Right ventricle myocardium inferior (tissue), 1 donor: ENCODE measurements around the gene LCAT. TPM values are rescaled to one million over a fixed set of nuclear protein-coding genes. Genes with fewer than 3 reads are reported as not detected.
"Not testable (repeated sequence)": the region's sequence is repeated elsewhere in the genome, so short reads cannot be mapped to it uniquely, and the experiment has no call there.

Source experiments
- ATAC-seq: fragments of 200-7000 bp; cut with Tn5 transposase; one replicate; pipeline ENCODE4 v1.9.1; 2020; ENCODE audit warnings: mild to moderate bottlenecking, moderate library complexity
- DNase-seq: peaks from one replicate; pipeline ENCODE4 v3.0.0; 2021; ENCODE audit errors: missing footprints
- intact Hi-C: fragments of 100-400 bp; cut with DNase I; formaldehyde crosslinking; loops from one replicate; pipeline ENCODE4 v1.11.0; 2022
- total RNA-seq: library from RNA; stranded (reverse); fragmentation: NEBNext Ultra II Directional; extraction: Animal tissue kit (Norgen Biotek cat#: 25700); gene quantifications from one replicate; pipeline ENCODE4 v1.2.1, GENCODE V29; 2021
- donor health status: DM: no; HTN: yes; CAD: no; lungs with severe emphysema.

The LCAT gene
- total RNA-seq, 1 donor from 2014 or later: 19.0 TPM

- DNase-seq (no peak), ATAC-seq (no peak)
- intact Hi-C loops: no loop called here
Measured at GRCh38 chr16:67953641-67954375, 9.9 kb upstream of the LCAT start.

DNA sequence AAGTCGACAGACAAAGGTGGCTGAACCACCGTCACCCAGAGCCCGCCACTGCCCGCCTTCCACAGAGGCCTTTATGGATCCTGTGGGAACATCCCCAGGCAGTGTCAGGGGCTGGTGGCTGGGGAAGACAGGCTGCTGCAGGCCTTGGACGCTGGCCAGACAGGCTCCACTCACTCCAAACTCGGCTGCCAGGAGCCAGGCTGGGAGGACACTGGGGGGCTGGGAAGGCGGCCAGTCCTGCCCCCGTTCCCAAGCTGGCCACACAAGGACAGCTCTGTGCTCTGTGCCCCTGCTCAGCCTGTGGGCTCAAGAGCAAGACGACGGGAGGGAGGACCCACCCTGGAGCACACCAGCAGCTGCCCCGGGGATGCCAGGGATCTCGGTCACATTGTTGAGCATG is 7.6 kb upstream of the LCAT start:
- DNase-seq: peak; percentile 80
- intact Hi-C loops: no loop called here

DNA sequence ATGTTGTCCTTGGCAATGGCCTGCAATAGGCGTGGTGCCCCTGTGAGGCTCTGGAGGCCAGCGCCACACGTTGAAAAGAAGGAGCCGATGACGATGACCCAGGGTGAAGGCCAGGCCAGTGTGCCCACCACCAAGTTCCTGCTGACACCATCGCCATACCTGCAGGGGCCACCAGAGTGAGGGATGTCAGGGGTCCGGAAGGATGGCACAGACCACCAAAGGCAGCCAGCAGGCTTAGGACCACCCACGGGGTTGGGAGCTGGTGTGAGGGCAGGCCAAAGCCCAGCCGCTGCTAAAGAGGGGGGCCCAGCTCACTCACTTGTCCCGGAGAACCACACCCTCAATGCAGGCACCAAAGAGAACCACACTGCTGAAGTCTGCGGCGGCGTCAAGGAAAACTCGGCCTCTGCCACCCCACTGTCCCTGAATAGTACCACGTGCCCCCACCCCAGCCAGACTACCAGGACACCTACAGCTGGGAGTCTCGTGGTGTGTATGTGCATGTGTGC is 6.5 kb upstream of the LCAT start:
- intact Hi-C loops: no loop called here
- DNase-seq (no peak), ATAC-seq (no peak)

More for the DNA sequence above, 7.6 kb upstream of the LCAT start:
- peak; percentile 75 for ATAC-seq

- intact Hi-C loops: no loop called here
- ATAC-seq (no peak), DNase-seq (no peak)
Measured at GRCh38 chr16:67949645-67950044, 5.7 kb upstream of the LCAT start.

DNA sequence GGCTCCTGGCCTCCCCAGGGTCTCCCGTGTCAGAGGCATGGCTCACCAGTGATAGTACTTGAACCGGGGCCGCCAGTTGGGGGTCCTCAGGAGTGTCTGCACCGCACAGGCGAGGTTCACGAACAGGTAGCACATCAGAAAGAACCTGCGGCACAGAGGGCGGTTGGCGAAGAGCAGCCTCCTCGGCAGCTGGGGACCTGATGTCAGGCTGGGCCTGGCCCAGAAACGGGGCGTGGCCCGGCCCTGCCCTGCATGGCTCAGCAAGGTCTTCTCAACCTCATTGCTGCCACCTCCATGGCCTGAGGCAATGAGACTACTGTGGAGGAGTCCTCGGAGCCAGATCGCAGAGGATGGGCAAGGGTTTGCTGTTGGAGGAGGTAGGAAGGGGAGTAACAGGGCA is 4.1 kb upstream of the LCAT start:
- DNase-seq (no peak), ATAC-seq (no peak)
- intact Hi-C loops: no loop called here

DNA sequence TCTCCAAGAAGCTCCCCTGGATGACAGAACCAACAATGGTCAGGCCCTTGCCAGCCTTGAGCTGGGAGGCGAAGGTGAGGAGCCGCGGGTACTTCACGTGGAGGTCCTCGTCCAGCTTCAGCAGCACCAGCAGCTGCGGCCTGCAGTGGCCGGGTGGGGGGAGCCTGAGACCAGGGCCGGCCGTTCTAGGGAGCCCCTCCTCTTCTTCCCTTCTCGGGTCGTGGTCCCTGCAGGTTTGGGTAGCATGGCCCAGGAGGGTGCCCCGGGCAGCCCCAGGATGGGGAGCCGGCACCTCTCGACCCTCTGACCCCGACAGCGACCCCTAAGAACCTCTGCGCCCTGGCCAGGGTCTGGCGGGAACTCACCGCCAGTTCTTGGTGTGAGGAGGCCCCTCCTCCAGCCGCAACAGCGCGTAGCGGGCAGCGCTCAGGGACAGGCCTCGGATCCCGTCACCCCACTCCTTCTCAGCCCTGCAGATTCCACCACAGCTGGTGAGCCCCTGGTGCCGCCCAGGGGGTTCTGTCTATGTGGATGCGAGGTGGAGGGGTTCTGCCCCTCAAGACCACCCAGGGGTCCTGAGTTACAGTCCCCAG is 3.1 kb upstream of the LCAT start:
- no peak for ATAC-seq
- intact Hi-C loops: no loop called here
- DNase-seq: no peak

GRCh38 chr16:67946128-67946569 is 2.2 kb upstream of the LCAT start:
- DNase-seq (no peak), ATAC-seq (no peak)
- intact Hi-C loops: no loop called here

- no peak for DNase-seq
- ATAC-seq: no peak
- intact Hi-C loops: no loop called here
Measured at GRCh38 chr16:67945392-67945933, 1.5 kb upstream of the LCAT start.

- intact Hi-C loops: loop anchor here (5.0 kb wide), 2 partner anchors 42 to 77 kb away; partner anchors contain the start of genes DDX28 and DUS2
- no peak for DNase-seq
- ATAC-seq: no peak
Measured at GRCh38 chr16:67944690-67945391, 921 bp upstream of the LCAT start.

GRCh38 chr16:67943256-67943618 is 683 bp downstream of the LCAT start:
- DNase-seq (no peak), ATAC-seq (peak; percentile 6)
- intact Hi-C loops: loop anchor here (5.0 kb wide), 2 partner anchors 44 to 79 kb away; partner anchors contain the start of genes DDX28 and DUS2

GRCh38 chr16:67942510-67943255 is 1.2 kb downstream of the LCAT start:
- intact Hi-C loops: loop anchor here (5.0 kb wide), 2 partner anchors 45 to 80 kb away; partner anchors contain the start of genes DDX28 and DUS2
- ATAC-seq (peak; percentile 1), DNase-seq (no peak)

DNA sequence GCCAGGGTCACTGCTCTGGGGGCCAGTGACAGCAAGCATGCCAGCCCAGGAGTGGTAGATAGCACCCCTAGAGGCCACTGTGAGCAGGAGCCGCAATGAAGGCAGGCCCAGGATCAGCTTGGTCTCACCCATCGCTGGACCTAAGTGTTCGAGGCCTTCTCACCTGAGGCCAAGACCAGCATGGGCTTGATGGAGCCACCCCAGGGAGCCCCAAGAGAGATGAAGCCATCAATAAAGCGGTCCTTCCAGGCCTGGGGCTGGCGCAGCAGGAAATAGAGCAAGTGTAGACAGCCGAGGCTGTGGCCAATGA is 1.8 kb downstream of the LCAT start:
- ATAC-seq: no peak
- intact Hi-C loops: loop anchor here (5.0 kb wide), 2 partner anchors 45 to 80 kb away; partner anchors contain the start of genes DDX28 and DUS2
- DNase-seq: no peak

DNA sequence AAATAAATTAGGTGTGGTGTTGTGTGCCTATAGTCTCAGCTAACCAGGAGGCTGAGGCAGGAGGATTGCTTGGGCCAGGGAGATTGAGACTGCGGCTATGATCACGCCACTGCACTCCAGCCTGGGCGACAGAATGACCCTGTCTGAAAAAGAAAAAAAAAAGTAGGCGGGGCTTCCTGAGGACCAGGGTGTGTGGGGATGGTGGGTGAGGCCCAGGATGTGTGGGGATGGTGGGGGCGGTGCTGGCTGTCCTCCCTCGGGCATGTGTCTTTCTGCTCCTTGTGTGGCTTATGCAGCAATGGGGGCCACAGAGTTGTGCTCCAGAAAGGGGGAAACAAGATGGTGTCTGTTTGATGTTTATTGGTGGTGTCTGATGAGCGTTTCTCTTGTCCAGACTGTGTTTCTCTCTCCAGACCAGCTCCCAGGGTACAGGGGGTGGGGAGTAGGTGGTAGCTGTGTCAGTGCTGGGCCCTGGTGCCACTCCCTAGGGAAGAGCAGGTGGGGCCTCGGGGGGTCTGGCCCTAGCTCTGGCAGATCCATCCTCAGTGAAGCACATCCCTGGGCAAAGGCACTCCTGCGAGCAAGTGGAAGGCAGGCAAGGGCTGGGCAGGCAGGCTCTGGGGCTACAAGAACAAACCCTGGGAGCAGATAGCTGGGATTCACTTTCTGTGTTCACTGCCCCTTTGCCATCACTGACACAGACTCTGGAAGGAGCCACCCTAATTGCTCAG is 2.3 kb downstream of the LCAT start:
- no peak for ATAC-seq
- DNase-seq: no peak
- intact Hi-C loops: loop anchor here (5.0 kb wide), 2 partner anchors 46 to 81 kb away; partner anchors contain the start of genes DDX28 and DUS2

GRCh38 chr16:67940446-67941089 is 3.4 kb downstream of the LCAT start:
- no peak for ATAC-seq
- DNase-seq: no peak
- intact Hi-C loops: loop anchor here (5.0 kb wide), 2 partner anchors 47 to 82 kb away; partner anchors contain the start of genes DDX28 and DUS2

GRCh38 chr16:67939507-67940445 is 4.1 kb downstream of the LCAT start:
- DNase-seq (no peak), ATAC-seq (no peak)
- intact Hi-C loops: loop anchor here (5.0 kb wide), 2 partner anchors 48 to 83 kb away; partner anchors contain the start of genes DDX28 and DUS2

GRCh38 chr16:67937713-67938112 is 6.2 kb downstream of the LCAT start:
- DNase-seq, ATAC-seq: not testable (repeated sequence)
- intact Hi-C loops: loop anchor here (2.0 kb wide), 1 partner anchor 31 kb away; the partner anchor contains the start of gene SLC12A4
